IPS-18c (cell line): ENCODE data around the gene COA3.

Experiments used
- H3K4me3 ChIP-seq: 2 replicates; pipeline ENCODE4 v1.7.0; 2013; ENCODE audit warnings: low read depth, mild to moderate bottlenecking, low read length, moderate library complexity; ENCODE audit not compliant: insufficient read depth
- H3K9me3 ChIP-seq: one replicate; pipeline ENCODE4 v1.6.1; 2013; ENCODE audit warnings: mild to moderate bottlenecking, low read length, moderate library complexity; ENCODE audit not compliant: control insufficient read depth, insufficient read depth

The COA3 gene, protein sequence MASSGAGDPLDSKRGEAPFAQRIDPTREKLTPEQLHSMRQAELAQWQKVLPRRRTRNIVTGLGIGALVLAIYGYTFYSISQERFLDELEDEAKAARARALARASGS

GRCh38 chr17:42798383-42799380, at the start of gene COA3, which contains the start of gene CNTD1:
Gene COA3, minus strand, starts transcription at chr17:42798704. Its CDS starts 23 bp downstream, at chr17:42798681.
Gene CNTD1, plus strand, starts transcription at chr17:42798861. Its CDS starts 207 bp downstream, at chr17:42799068.
- peak within 1 kb of the TSS; percentile 98 for H3K4me3 ChIP-seq
- no peaks in the 10 kb centered on the region for H3K9me3 ChIP-seq

- H3K9me3 ChIP-seq, result no peaks in the 10 kb centered on the region
- H3K4me3 ChIP-seq, result no peak overlapping the region
Measured at GRCh38 chr17:42848093-42848492, 49.6 kb upstream of the COA3 start.

- Histone ChIP-seq H3K4me3 (no peak overlapping the region), H3K9me3 (no peaks in the 10 kb centered on the region)
Measured at GRCh38 chr17:42846594-42847280, 48.2 kb upstream of the COA3 start.

GRCh38 chr17:42845918-42846593, 47.6 kb upstream of the COA3 start:
- Histone ChIP-seq H3K4me3 (no peak overlapping the region), H3K9me3 (no peaks in the 10 kb centered on the region)

- no peaks in the 10 kb centered on the region for H3K9me3 ChIP-seq
Measured at GRCh38 chr17:42845556-42845917, 47.0 kb upstream of the COA3 start.

GRCh38 chr17:42844761-42845555, 46.5 kb upstream of the COA3 start:
- no peaks in the 10 kb centered on the region for H3K9me3 ChIP-seq
- no peak overlapping the region for H3K4me3 ChIP-seq

More at GRCh38 chr17:42845556-42845917, 47.0 kb upstream of the COA3 start:
- no peak overlapping the region for H3K4me3 ChIP-seq

GRCh38 chr17:42844271-42844670, 45.8 kb upstream of the COA3 start, which contains the start of gene AOC2:
Gene AOC2, plus strand, starts transcription at chr17:42844580. Its CDS starts 47 bp downstream, at chr17:42844627.
- Histone ChIP-seq H3K9me3 (no peaks in the 10 kb centered on the region), H3K4me3 (no peak within 1 kb of the TSS)

DNA sequence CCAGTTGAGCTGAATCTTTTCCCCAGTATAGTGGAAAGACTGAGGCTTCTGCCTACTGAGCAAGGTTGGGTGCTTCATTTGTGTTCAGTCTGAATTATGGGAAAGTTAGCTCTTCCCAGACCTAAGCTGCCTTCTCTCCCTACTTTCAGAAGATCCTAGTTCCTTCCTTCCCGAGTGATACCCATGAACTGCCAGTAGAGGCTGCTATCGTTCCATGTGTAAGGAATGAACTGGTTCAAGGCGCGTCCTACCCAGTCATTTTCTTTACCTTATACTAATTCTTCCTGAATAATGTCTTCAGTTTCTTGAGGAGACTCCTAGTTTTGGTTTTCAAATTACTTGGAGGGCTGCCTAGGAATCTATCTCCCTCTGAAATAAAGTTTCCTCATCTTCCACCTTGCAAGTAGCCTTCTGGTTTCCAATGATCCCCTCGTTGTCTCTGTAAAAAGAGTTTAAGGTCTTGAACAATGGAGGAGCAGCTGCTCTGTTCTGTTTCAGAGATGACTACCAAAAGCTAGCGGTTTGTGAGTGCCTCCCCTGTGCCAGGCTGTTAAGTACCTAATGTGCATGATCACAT, 44.9 kb upstream of the COA3 start:
- no peak overlapping the region for H3K4me3 ChIP-seq
- no peaks in the 10 kb centered on the region for H3K9me3 ChIP-seq

DNA sequence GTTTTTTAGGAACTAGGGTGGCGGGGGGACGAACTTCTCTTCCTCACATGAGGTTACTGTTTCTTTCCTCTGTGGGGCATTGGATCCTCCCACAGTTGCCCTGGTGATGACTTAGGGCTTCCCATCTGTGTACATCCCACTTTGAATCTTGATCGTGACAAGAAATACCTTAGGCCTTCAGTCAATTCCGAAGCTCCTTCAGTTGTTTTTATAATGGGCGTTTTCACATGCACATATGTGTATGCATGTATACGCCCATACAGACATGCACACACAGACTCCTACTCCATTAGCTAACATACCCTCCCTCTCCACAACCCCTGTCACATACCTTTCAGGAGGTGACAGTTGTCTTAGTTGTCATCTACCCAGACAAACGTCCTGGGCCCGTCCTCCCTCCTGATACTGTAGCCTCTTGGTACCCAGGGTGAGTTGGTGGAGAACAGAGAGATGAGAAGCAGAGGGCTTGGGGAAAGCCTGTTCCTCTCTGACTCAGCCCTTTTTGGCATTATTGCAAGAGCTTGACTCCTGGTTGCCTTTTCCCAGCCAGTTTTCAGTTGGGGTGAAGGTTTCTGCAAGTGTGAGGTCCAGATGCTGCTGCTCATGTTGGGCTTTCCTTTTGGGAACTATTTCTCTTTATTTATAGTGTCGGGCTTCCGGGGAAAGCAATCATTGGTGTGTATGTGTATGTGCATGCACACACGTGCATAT, 43.6 kb upstream of the COA3 start:
- H3K4me3 ChIP-seq, result no peak overlapping the region
- H3K9me3 ChIP-seq, result no peaks in the 10 kb centered on the region

- Histone ChIP-seq H3K9me3 (no peaks in the 10 kb centered on the region), H3K4me3 (no peak overlapping the region)
Measured at GRCh38 chr17:42835732-42836131, 37.2 kb upstream of the COA3 start.

DNA sequence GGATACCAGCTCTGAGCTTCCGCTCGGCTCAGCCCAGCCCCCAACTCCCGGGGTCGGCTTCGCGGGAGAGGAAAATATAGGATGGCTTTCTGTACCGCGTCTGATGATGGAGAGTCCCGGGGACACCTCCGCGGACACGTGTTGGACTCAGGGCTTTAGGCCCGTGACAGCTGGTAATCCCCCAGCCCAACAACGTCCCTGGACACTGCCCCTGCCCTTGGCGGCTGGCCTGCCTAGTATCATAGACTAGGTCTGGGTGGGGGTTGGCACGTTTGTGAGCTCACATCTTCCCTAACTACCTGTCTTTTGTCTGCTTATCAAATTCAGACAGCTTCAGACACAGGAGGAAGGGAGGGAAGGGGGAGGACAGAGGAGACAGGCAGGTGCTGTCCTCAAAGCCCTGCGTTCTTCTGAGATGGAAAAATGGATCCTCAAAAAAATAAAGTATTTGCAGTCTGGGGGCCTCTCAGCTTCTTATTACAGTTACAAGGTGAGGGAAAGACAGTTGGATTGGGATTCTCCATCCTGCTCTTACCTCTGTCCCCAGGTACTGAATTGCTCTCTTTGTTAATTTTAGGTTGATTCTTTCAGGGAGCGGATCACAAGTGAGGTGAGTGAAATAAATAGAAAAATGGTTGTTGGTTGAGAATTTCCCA, 35.4 kb upstream of the COA3 start:
- H3K9me3 ChIP-seq, result no peaks in the 10 kb centered on the region
- peak overlapping the region; percentile 99 for H3K4me3 ChIP-seq

- no peaks in the 10 kb centered on the region for H3K9me3 ChIP-seq
- H3K4me3 ChIP-seq, result peak within 1 kb of the TSS; percentile 99
Measured at GRCh38 chr17:42832934-42833766, 34.6 kb upstream of the COA3 start, which contains the start of gene PSME3. Gene PSME3, plus strand, starts transcription at chr17:42833397. Its CDS starts 235 bp downstream, at chr17:42833632.

DNA sequence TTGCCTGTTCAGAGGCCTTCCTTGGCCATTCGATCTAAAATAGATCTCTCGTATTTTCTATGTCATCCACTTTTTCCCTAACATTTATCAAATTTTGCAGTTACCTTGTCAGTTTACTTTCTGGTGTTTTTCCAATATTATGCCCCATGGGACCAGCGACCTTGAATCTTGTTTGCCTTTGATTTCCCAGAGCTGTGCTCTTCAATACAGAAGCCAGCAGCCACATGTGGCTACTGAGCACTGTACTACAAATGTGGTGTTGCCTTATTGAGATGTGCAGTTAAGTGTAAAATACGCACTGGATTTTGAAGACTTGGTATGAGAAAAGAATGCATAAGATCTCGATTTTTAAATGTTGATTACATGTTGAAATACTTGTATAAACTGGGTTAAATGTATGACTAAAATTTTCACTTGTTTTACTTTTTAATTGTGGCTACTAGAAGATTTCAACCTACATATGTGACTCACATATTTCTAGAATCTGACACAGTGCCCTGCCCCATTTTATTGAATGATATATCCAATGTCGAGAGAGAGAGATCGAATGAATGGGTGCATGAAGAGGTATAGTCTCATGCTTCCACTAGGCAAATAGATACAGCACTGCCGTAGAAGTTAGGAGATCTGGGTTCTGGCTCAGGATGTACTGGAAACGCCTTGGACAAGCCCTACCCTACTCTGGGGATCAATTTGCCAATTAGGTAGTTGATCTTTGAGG, 33.9 kb upstream of the COA3 start:
- no peaks in the 10 kb centered on the region for H3K9me3 ChIP-seq
- peak overlapping the region; percentile 99 for H3K4me3 ChIP-seq

DNA sequence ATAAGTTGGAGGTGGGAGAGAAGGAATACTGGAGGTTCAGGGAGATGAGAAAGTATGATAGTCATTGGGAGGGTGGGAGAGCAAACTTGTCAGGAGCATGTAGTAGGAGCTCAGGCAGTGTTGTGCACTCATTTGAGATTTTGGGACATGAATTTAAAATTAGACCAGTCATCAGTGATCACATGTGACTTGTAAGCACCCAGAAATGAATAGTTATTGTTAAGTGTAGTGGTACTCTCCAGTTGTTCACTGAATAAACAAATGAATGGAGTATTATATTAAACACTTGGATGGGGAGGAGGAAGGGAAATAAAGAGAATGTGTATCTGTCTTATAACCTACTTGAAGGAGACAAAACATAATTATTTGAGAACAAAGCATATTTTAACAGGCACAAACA, 32.5 kb upstream of the COA3 start:
- no peak overlapping the region for H3K4me3 ChIP-seq
- H3K9me3 ChIP-seq, result no peaks in the 10 kb centered on the region
